ENCODE results near the gene HOXC4. TPM values are rescaled to one million over a fixed set of nuclear protein-coding genes. Genes with fewer than 3 reads are reported as not detected.
A peak's percentile ranks its signal among the peaks of the same experiment; 100 is the strongest.
"Not testable (repeated sequence)": the region's sequence is repeated elsewhere in the genome, so short reads cannot be mapped to it uniquely, and the experiment has no call there.

Gene HOXC4
- polyA plus RNA-seq, 3 donors, result 0.18 to 5.6 (median 0.51) TPM

DNA sequence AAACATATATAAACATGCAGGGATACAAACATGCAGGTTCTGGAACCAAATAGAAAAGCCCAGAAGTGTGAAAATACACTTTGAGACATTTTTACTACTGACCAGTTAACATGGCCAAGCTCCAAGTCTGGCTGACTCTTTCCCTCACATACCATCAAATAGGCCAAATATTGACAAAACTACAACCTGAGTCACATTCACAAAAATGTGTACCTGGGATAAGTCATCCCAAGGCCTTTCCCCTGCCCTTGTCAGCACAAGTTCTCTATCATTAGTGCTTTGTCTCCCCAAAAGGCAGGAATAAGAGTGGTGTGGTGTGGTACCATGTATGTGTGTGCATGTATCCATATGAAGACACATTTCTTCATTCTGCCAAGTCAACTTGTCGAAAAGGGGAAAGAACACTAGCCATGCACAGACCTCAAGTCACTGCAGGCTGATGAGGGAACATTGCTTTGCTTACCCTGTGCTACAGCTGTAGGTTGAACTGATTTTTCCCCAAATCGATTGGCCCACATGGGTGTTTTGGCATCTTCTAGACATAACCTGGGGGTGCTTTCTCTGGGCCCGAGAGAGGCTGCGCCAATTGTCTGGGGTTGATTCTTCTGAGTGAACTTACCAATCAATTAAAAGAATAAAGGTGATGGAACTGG, 14.9 kb downstream of the HOXC4 start:
- no peak overlapping the region for H3K27ac ChIP-seq (ENCODE audit: low read depth, low read length)
- WGBS, 3 donors, result 82 to 92% (median 91%) methylated on average over 4 of the region's 4 CpGs

- 53 to 59% (median 57%) methylated on average over 1 of the region's 1 CpG for WGBS, 3 donors
- H3K27ac ChIP-seq (ENCODE audit: low read depth, low read length), result no peak overlapping the region
Observed at GRCh38 chr12:54071942-54072341, 18.3 kb downstream of the HOXC4 start.

DNA sequence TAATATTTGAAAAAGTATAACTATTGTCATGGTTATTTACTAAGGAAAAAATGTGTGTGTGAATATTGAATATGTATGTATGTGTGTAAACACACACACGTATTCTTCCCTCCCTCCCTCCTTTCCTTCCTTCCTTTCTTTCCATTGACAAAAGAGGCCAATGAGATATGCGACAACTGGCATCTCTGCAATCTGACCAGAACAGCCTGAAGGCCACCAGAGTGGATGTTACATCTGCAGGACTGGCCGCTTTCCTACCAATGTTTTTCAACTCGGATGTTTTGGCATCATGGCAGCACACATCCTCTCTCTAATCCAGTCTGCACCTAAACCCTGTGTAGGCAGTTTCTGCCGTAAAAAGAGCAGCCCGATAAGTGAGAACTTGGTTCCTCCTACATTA, 20.7 kb downstream of the HOXC4 start:
- H3K27ac ChIP-seq (ENCODE audit: low read depth, low read length), result no peak overlapping the region
- WGBS, 3 donors, result 79 to 85% (median 84%) methylated on average over 6 of the region's 6 CpGs

DNA sequence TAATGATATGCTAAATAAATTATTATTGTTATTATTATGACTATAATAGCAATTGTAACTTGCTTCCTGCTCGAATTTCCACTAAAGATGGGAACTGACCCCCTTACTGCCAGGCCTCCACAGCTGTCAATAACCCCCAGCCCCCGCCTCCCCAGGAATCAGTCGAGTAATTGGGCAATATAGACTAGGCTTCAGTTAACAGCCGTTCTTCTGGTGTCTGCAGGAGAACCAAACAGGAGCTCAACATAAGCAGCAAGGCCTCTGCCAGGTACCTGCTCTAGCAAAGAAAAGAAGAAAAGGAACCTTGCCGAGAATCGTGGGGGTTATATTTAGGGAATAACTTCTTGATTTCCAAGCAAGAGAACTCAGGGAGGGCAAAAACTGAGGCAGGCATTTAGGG, 21.8 kb downstream of the HOXC4 start:
- 56 to 58% (median 57%) methylated on average over 6 of the region's 6 CpGs for WGBS, 3 donors

DNA sequence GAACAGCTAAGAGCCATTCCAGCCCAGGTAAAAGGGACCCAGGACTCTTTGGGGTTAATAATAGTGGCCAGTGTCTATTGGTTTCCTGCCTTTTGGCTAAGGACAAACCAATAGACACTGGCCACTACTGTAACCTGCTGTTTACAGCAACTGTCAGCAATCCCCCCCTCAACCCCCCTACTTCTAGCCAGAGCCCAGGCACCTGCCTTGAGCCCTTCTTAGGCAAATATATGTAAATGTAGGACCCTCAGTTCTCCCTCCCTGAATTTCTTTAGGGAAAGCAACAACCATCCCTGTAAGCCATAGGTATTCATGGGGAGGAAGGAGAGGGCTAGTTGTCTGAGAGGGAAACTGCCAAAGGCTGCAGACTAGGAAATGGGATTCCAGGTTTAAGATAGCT, 22.3 kb downstream of the HOXC4 start:
- H3K27ac ChIP-seq (ENCODE audit: low read depth, low read length), result no peak overlapping the region

More for the DNA sequence above, 21.8 kb downstream of the HOXC4 start:
- no peak overlapping the region for H3K27ac ChIP-seq (ENCODE audit: low read depth, low read length)

- 58 to 80% (median 63%) methylated on average over 10 of the region's 10 CpGs for WGBS, 3 donors
- H3K27ac ChIP-seq (ENCODE audit: low read depth, low read length), result not testable (repeated sequence)
Observed at GRCh38 chr12:54077843-54078242, 24.2 kb downstream of the HOXC4 start.

DNA sequence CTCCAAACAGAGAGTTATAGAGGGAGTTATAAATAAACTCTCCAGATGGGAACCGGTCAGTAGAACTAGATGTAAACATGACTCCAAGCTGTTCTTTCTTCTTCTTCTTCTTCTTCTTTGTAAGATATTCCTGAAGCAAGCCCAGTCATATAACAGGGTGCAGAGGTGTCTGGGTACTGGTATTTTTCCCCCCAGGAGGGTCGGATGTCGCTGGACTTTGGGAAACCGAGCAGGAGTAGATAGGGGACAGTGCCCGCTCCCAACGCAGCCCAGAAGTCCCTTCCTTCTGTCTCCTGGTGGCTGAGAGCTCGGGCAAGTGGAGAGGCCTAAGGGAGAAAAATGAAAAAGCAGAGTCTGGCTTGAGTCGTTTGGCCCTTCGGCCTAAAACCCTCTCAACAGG, 25.5 kb downstream of the HOXC4 start:
- 40 to 66% (median 57%) methylated on average over 9 of the region's 9 CpGs for WGBS, 3 donors
- H3K27ac ChIP-seq (ENCODE audit: low read depth, low read length), result not testable (repeated sequence)

- WGBS, 3 donors, result 55 to 84% (median 60%) methylated on average over 19 of the region's 19 CpGs
- H3K27ac ChIP-seq (ENCODE audit: low read depth, low read length), result peak overlapping the region; percentile 75
Observed at GRCh38 chr12:54080008-54080924, 26.6 kb downstream of the HOXC4 start.

GRCh38 chr12:54081053-54081514, 27.4 kb downstream of the HOXC4 start:
- not testable (repeated sequence) for H3K27ac ChIP-seq (ENCODE audit: low read depth, low read length)
- WGBS, 3 donors, result 7 to 61% (median 13%) methylated on average over 15 to 16 of the region's 16 CpGs

GRCh38 chr12:54081581-54082396, 28.2 kb downstream of the HOXC4 start:
- 7 to 58% (median 19%) methylated on average over 34 to 35 of the region's 35 CpGs for WGBS, 3 donors
- not testable (repeated sequence) for H3K27ac ChIP-seq (ENCODE audit: low read depth, low read length)

GRCh38 chr12:54082397-54082892, 28.8 kb downstream of the HOXC4 start:
- no peak overlapping the region for H3K27ac ChIP-seq (ENCODE audit: low read depth, low read length)
- 2 to 5% (median 3%) methylated on average over 19 to 32 of the region's 36 CpGs for WGBS, 3 donors

DNA sequence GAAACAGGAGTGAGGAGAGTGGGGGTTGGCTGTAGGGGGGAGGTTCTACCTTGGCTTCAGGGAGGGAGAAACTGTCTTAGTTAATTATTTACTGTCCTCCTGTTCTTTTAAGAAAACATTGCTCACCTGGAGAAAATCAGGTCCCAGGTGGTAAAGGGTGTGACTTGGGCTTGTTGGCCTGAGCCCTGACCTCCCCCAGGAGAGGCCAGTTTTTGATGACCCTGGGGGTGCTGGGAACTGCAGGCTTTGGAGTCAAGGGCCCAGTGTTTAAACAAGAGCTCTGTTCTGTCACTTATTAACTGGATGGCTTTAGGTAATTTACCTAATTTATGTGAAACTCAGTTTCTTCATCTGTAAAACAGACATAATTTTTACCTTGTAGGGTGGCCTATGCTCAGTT, 34.4 kb downstream of the HOXC4 start:
- not testable (repeated sequence) for H3K27ac ChIP-seq (ENCODE audit: low read depth, low read length)

DNA sequence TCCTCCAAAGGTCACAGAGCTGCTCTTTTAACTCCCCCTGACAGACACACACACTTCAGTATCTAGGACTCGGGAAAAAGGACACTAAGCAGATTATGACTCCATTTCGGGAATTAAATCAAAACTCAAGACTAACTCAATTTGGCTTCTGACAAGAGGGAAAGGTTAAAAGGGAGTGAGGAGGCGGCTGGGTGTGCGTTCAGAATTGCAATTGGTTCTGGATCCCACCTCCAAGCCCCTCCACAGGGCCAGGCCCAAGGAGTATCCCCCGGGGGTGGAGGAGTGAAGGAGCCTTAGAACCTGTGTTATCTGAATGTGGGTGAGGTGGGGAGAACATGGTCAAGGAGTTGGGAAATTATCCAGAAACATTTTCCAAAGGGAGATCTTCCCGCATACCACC, 35.8 kb downstream of the HOXC4 start:
- H3K27ac ChIP-seq (ENCODE audit: low read depth, low read length), result not testable (repeated sequence)
- WGBS, 3 donors, result 73 to 91% (median 80%) methylated on average over 6 of the region's 6 CpGs

DNA sequence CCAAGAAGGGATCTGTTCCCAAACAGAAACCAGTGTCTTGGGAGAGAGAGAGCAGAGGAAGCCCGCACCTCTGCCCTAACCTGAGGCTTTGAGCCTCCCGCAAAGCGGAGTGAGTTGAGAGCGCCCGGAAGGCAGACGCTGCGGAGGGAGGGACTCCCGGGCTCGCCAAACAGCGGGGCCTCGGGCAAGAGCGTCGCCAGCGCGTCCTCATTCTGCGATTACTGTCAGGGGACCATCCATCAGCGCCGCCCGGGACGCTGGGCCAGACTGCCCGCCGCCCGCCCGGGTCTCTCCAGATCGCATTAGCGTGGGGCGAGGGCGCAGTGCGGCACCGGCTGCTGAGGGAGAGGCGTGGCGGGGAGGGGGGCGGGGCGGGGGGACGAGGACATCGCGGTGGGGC, 36.7 kb downstream of the HOXC4 start:
- 2 to 6% (median 2%) methylated on average over 33 to 37 of the region's 37 CpGs for WGBS, 3 donors
- H3K27ac ChIP-seq (ENCODE audit: low read depth, low read length), result not testable (repeated sequence)

GRCh38 chr12:54092943-54093342, 39.3 kb downstream of the HOXC4 start:
- not testable (repeated sequence) for H3K27ac ChIP-seq (ENCODE audit: low read depth, low read length)
- 40 to 60% (median 59%) methylated on average over 2 of the region's 2 CpGs for WGBS, 3 donors

DNA sequence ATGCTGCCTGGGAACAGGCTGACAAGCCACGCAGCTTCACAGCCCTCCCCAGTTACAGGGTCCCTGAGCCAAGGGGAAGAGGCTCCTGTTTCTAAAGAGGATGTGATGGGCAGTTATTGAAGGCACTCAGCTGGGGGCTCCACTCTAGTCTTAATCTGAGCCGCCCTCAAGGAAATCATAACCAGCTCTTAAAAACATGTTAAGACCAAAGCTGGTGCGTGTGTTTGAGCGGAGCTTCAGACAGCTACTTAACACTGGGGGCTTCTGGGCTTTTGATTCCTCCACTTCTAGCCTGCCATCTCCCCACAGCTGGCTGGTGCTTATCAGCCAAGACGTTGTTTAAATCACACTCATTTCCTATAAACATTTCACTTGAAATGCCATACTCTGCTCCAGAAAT, 42.3 kb downstream of the HOXC4 start:
- 71 to 78% (median 77%) methylated on average over 5 of the region's 5 CpGs for WGBS, 3 donors
- H3K27ac ChIP-seq (ENCODE audit: low read depth, low read length), result not testable (repeated sequence)

DNA sequence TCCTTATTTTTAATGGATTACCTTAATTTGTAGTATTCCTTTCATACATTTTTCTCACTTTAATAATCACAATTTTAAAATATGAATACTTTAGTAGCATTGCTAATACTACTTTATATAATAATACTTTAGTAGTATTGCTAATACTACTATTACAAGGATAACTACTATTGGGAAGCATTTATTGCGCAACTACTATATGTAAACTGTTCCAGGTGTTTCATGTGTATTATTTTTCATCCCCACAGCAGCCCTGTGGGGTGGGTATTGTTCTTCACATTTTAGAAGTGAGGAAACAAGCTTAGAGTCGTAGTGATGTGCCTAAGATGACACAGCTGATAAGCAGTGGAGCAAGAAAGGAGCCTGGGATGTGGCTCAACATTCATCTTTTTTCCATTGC, 45.0 kb downstream of the HOXC4 start:
- H3K27ac ChIP-seq (ENCODE audit: low read depth, low read length), result not testable (repeated sequence)
- WGBS, 3 donors, result 78 to 86% (median 84%) methylated on average over 2 of the region's 2 CpGs

- WGBS, 3 donors, result 73 to 93% (median 78%) methylated on average over 6 of the region's 6 CpGs
- not testable (repeated sequence) for H3K27ac ChIP-seq (ENCODE audit: low read depth, low read length)
Observed at GRCh38 chr12:54100588-54100987, 47.0 kb downstream of the HOXC4 start.

- H3K27ac ChIP-seq (ENCODE audit: low read depth, low read length), result not testable (repeated sequence)
- 66 to 84% (median 74%) methylated on average over 5 to 6 of the region's 6 CpGs for WGBS, 3 donors
Observed at GRCh38 chr12:54102223-54102622, 48.6 kb downstream of the HOXC4 start.
